ENCODE data around the gene TRIM62. TPM values are rescaled to one million over a fixed set of nuclear protein-coding genes. Genes with fewer than 3 reads are reported as not detected.

Gene TRIM62
- total RNA-seq, 4 donors from 2014 or later: 2.7 to 6.3 (median 3.6) TPM

DNA sequence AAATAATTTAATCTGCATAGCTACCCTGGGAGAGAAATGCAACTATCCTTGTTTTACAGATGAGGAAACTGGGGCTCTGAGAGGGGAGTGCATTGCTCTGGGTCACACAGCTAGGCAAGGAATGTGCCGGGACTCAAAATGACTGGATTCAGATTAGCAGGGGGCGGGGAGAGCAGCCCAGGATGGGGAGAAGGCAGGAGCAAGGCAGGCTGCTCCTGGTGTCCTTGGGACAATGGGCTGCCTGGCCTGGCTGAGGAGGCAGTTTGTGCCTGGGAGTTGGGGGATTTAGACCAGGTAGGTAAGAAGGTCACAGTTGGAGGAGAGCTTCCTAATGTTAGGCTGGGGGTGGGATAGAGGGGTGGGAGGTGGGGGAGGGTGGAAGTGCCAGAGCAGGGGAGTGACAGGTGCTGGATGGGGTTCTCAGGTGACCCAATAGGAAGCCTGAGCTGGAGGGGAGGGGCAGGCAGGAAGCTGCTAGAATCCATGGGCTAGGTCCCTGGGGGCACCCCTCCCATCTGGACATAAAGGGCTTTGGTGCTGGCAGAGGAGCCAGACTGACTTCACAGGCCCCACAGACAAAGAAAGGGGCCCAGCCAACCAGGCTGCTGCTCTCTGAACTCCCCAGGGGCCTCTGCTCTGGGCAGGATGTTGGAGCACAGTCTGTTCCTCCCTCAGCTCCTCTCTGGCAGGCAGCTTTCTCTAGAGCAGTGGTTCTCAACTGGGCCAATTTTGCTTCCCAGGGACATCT lies 29.0 kb downstream of the TRIM62 start:
- DNase-seq (ENCODE audit: low spot score) (no peak), ATAC-seq (ENCODE audit: low FRiP score) (no peak)
- TF ChIP-seq, protein P1, sequence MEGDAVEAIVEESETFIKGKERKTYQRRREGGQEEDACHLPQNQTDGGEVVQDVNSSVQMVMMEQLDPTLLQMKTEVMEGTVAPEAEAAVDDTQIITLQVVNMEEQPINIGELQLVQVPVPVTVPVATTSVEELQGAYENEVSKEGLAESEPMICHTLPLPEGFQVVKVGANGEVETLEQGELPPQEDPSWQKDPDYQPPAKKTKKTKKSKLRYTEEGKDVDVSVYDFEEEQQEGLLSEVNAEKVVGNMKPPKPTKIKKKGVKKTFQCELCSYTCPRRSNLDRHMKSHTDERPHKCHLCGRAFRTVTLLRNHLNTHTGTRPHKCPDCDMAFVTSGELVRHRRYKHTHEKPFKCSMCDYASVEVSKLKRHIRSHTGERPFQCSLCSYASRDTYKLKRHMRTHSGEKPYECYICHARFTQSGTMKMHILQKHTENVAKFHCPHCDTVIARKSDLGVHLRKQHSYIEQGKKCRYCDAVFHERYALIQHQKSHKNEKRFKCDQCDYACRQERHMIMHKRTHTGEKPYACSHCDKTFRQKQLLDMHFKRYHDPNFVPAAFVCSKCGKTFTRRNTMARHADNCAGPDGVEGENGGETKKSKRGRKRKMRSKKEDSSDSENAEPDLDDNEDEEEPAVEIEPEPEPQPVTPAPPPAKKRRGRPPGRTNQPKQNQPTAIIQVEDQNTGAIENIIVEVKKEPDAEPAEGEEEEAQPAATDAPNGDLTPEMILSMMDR (IDR thresholded peaks at IDR 0.05): no peak

DNA sequence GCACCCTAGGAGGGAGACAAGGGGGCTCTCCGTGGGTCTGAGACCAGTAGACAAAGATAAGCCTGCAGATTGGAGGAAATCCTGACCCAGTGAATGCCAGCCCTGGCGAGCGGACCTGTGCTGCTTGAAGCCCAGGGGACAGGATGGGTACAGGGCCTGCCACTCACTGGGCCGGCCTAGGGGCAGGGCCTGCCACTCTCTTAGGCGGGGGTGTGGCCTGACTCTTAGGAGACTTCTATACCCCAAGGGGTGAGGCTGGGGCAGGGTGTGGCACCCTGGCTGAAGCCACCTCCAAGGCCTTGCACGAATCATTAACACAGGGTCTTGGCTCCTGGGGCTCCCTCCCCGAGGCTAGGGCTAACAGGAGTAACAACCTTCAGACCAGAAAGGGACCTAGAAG lies 30.7 kb downstream of the TRIM62 start:
- ATAC-seq (ENCODE audit: low FRiP score) (no peak), DNase-seq (ENCODE audit: low spot score) (no peak)
- TF ChIP-seq, protein P1 (IDR thresholded peaks at IDR 0.05): no peak

DNA sequence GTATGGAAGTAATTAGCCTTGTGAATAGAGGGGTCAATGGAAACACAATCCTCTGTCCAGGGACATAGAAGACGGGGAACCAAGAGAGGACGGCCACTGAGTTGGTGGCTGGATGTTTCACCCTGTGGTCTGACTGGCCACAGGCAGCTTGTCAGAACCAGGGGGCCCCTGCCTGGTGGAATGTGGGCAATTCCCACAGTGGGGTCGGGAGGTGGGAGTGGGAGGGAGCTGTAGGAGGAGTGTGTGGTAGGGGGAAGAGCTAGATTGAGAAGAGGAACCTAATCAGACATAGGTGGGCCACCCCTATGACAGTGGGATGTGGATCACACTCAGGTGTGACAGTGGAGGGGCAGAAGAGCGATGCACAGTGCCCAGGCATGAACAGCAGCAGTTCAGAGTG lies 31.3 kb downstream of the TRIM62 start:
- TF ChIP-seq, protein P1 (IDR thresholded peaks at IDR 0.05): no peak
- DNase-seq (ENCODE audit: low spot score): no peak
- ATAC-seq (ENCODE audit: low FRiP score): no peak

DNA sequence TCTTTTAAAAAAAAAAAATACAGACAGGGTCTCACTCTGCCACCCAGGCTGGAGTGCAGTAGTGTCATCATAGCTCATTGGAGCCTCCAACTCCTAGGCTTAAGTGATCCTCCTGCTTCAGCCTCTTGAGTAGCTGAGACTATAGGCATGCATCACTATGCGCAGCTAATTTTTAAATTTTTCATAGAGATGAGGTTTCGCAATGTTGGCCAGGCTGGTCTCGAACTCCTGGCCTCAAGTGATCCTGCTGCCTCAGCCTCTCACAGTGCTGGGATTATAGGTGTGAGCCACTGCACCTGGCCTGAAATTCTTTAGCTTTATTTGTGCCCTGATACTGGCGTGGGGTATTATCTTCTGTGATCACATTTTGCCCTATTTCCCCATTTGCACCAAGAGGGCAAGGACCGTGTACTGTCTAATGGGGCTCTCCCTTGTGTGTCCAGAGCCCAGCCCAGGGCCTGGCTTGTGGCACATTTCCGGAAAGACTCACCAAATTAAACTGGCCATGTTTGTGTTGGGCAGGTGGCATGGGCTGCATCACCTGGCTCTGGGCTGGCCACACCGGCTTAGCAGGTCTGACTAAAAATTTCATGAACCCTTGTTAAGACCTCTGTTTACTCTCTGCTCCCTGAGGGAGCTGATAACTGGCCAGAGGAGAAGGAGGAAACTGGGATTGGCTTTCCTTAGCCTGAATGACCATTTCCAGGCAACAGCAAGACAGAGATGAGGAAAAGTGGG lies 32.2 kb downstream of the TRIM62 start:
- ATAC-seq (ENCODE audit: low FRiP score): no peak

DNA sequence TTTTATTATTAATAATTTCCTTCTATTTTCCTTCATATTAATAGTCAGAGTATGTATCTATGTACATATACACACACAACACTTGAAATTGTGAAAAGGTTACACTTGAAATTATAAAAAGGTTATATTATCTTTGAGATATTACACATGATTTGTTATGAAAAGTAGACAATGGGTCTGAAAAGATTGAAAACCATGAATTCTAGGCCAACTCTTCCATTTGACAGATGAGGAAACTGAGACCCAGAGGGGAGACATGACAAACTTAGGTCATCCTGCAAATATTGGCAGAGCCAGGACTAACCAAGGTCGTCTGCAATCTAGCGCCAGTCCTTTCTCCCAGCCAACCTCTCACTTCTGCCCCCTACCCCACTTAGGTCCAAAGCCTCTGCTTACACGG lies 33.2 kb downstream of the TRIM62 start:
- TF ChIP-seq, protein P1 (IDR thresholded peaks at IDR 0.05): no peak
- ATAC-seq (ENCODE audit: low FRiP score): no peak
- no peak for DNase-seq (ENCODE audit: low spot score)

More for the DNA sequence above, 32.2 kb downstream of the TRIM62 start:
- TF ChIP-seq, protein P1 (IDR thresholded peaks at IDR 0.05): no peak
- no peak for DNase-seq (ENCODE audit: low spot score)

DNA sequence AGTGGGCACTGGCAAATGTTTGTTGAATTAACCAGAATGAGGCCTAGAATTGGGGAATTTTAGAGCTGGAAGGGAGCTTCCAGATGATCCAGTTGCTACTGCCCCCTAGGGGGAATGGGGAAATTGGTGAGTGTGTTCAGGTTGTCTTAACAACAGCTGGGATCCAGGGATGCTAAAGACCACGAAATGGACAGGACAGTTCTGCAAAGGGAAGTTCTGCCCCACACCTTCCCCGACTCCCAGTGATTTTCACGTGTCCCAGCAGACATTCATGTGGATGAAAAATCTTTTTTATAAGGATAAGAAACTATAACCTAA lies 33.9 kb downstream of the TRIM62 start:
- TF ChIP-seq, protein P1 (IDR thresholded peaks at IDR 0.05): no peak
- no peak for DNase-seq (ENCODE audit: low spot score)
- no peak for ATAC-seq (ENCODE audit: low FRiP score)

Measured in omental fat pad (tissue), 4 donors.